ENCODE data around the gene NUPR2. TPM values are rescaled to one million over a fixed set of nuclear protein-coding genes. Genes with fewer than 3 reads are reported as not detected.
A peak's percentile ranks its signal among the peaks of the same experiment; 100 is the strongest.
"Not testable (repeated sequence)": the region's sequence is repeated elsewhere in the genome, so short reads cannot be mapped to it uniquely, and the experiment has no call there.

The NUPR2 gene
- total RNA-seq, 1 donor = not detected

DNA sequence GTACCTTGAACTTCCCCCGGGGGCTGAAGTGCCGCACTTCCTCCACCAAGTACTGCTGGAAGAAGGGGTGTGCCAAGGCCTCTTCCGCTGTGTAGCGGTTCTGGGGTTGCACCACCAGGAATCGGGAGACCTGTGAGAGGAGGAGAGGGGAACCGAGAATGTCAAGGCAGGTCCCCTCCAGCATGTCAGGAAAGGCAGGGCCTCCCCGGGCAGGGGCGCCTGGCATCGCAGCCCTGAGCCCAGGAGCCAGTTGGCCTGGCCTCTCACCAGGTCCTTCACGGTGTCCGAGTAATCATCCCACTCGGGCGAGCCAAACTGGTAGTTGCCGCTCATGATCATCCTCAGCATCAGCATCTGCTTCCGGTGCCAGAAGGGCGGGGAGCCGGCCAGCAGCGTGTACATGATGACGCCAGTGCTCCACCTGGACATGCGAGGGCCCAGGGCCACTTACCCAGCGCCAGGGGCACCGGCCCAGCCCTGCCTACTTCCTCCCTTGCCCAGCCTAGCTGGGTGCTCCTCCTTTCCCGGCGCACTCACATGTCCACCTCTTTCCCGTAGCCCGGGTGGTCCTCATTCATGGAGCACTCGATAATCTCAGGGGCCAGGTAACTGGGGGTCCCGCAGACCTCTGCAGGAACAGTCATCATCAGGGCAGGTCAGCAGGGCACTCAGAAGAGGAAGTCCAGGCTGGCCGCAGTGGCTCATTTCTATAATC lies 34.4 kb downstream of the NUPR2 start:
- Histone ChIP-seq H3K4me2 (ENCODE audit: insufficient read depth, low read length) (no peak overlapping the region), H3K27ac (ENCODE audit: low read depth, low read length) (no peak overlapping the region), H2AFZ (ENCODE audit: low read length) (no peak overlapping the region), H3K4me1 (ENCODE audit: insufficient read depth, low read length) (peaks cover 12% of the 10 kb centered on the region), H3K4me3 (ENCODE audit: insufficient read depth, low read length) (no peak overlapping the region), H3K27me3 (ENCODE audit: insufficient read depth, low read length) (no peaks in the 10 kb centered on the region), H3K79me2 (ENCODE audit: insufficient read depth, low read length) (no peaks in the 10 kb centered on the region), H3K9me3 (ENCODE audit: low read depth, low read length) (no peaks in the 10 kb centered on the region), H3K36me3 (ENCODE audit: insufficient read depth, low read length) (peaks cover 24% of the 10 kb centered on the region), H4K20me1 (ENCODE audit: insufficient read depth, low read length) (peaks cover 3% of the 10 kb centered on the region)
- no peak for DNase-seq (ENCODE audit: insufficient read length, low spot score, missing footprints)
- TF ChIP-seq, protein P1, sequence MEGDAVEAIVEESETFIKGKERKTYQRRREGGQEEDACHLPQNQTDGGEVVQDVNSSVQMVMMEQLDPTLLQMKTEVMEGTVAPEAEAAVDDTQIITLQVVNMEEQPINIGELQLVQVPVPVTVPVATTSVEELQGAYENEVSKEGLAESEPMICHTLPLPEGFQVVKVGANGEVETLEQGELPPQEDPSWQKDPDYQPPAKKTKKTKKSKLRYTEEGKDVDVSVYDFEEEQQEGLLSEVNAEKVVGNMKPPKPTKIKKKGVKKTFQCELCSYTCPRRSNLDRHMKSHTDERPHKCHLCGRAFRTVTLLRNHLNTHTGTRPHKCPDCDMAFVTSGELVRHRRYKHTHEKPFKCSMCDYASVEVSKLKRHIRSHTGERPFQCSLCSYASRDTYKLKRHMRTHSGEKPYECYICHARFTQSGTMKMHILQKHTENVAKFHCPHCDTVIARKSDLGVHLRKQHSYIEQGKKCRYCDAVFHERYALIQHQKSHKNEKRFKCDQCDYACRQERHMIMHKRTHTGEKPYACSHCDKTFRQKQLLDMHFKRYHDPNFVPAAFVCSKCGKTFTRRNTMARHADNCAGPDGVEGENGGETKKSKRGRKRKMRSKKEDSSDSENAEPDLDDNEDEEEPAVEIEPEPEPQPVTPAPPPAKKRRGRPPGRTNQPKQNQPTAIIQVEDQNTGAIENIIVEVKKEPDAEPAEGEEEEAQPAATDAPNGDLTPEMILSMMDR (IDR thresholded peaks at IDR 0.05; ENCODE audit: extremely low read depth, low read depth, low read length) = no peak

DNA sequence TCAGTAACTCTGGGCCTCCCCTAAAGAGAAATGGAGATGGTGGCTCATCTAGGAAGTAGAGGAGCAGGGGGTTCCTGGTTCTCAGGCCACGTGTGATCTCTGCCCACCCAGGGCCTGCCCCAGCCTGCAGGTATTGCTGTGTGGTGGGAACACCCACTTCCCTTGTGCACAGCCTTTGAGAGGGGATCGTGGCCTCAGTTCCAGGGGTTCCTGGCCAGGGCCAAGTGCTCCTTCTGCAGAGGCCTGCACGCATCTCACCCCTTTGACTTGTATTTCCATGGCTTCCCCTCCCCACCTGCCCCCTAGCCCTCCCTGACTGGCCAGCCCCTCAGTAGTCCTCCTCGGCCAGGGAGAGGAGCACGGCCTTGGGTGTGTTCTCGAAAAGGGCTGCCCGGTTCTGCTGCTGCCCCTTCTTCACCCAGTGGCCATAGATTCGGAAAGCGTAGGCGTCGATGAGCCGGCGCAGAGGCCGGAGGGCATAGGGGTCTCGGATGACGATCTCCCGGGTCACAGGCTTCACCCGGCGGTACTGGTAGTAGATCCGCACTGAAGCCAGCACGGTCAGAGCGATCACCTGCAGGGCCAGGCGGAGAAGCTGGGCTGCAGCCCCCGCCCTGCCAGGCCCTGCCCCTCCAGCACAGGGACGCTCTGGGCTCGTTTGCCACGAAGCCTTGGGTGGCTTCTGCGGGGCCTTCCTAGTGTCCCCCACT lies 35.3 kb downstream of the NUPR2 start:
- H3K4me1 ChIP-seq (ENCODE audit: insufficient read depth, low read length) = peaks cover 12% of the 10 kb centered on the region
- DNase-seq (ENCODE audit: insufficient read length, low spot score, missing footprints); H3K9me3 ChIP-seq (ENCODE audit: low read depth, low read length); H3K27me3 ChIP-seq (ENCODE audit: insufficient read depth, low read length); H3K27ac ChIP-seq (ENCODE audit: low read depth, low read length); H3K79me2 ChIP-seq (ENCODE audit: insufficient read depth, low read length); H3K4me2 ChIP-seq (ENCODE audit: insufficient read depth, low read length); H2AFZ ChIP-seq (ENCODE audit: low read length); H3K4me3 ChIP-seq (ENCODE audit: insufficient read depth, low read length); H4K20me1 ChIP-seq (ENCODE audit: insufficient read depth, low read length): not testable (repeated sequence)
- H3K36me3 ChIP-seq (ENCODE audit: insufficient read depth, low read length) = peaks cover 24% of the 10 kb centered on the region

DNA sequence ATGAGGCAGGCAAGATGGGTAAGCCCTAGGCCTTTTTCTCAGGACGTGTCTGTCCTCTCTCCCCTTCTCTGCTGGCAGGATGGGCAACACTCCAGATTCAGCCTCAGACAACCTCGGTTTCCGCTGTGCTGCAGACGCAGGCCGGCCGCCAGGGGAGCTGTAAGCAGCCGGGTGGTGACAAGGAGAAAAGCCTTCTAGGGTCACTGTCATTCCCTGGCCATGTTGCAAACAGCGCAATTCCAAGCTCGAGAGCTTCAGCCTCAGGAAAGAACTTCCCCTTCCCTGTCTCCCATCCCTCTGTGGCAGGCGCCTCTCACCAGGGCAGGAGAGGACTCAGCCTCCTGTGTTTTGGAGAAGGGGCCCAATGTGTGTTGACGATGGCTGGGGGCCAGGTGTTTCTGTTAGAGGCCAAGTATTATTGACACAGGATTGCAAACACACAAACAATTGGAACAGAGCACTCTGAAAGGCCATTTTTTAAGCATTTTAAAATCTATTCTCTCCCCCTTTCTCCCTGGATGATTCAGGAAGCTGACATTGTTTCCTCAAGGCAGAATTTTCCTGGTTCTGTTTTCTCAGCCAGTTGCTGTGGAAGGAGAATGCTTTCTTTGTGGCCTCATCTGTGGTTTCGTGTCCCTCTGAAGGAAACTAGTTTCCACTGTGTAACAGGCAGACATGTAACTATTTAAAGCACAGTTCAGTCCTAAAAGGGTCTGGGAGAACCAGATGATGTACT lies 36.6 kb downstream of the NUPR2 start:
- peak; percentile 96 for DNase-seq (ENCODE audit: insufficient read length, low spot score, missing footprints)
- H4K20me1 ChIP-seq (ENCODE audit: insufficient read depth, low read length) = peaks cover 3% of the 10 kb centered on the region
- H3K27ac ChIP-seq (ENCODE audit: low read depth, low read length) = peak overlapping the region; percentile 59
- H3K4me3 ChIP-seq (ENCODE audit: insufficient read depth, low read length) = no peak overlapping the region
- peaks cover 12% of the 10 kb centered on the region for H3K4me1 ChIP-seq (ENCODE audit: insufficient read depth, low read length)
- no peaks in the 10 kb centered on the region for H3K27me3 ChIP-seq (ENCODE audit: insufficient read depth, low read length)
- no peaks in the 10 kb centered on the region for H3K79me2 ChIP-seq (ENCODE audit: insufficient read depth, low read length)
- peak overlapping the region; percentile 43 for H2AFZ ChIP-seq (ENCODE audit: low read length)
- peaks cover 27% of the 10 kb centered on the region for H3K36me3 ChIP-seq (ENCODE audit: insufficient read depth, low read length)
- H3K9me3 ChIP-seq (ENCODE audit: low read depth, low read length) = no peaks in the 10 kb centered on the region
- H3K4me2 ChIP-seq (ENCODE audit: insufficient read depth, low read length) = no peak overlapping the region
- TF ChIP-seq, protein P1 (IDR thresholded peaks at IDR 0.05; ENCODE audit: extremely low read depth, low read depth, low read length) = peak; percentile 82

DNA sequence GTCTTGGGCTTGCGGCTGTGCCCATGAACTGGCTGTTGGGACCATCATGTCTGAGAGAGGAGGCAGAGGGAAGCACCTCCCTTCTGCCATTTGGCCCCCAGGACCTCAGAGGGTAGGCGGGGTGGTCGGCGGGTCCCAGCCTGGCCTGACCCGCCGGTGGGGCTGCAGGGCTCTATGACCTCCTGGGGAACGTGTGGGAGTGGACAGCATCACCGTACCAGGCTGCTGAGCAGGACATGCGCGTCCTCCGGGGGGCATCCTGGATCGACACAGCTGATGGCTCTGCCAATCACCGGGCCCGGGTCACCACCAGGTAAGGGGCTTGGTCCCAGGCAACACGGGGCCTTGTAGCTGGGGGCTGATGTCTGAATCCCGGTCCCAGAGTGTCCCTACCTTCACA lies 38.0 kb downstream of the NUPR2 start:
- H3K27ac ChIP-seq (ENCODE audit: low read depth, low read length) = peak overlapping the region; percentile 3
- peaks cover 3% of the 10 kb centered on the region for H4K20me1 ChIP-seq (ENCODE audit: insufficient read depth, low read length)
- H3K36me3 ChIP-seq (ENCODE audit: insufficient read depth, low read length) = peaks cover 28% of the 10 kb centered on the region
- H3K79me2 ChIP-seq (ENCODE audit: insufficient read depth, low read length) = no peaks in the 10 kb centered on the region
- no peak overlapping the region for H2AFZ ChIP-seq (ENCODE audit: low read length)
- TF ChIP-seq, protein P1 (IDR thresholded peaks at IDR 0.05; ENCODE audit: extremely low read depth, low read depth, low read length) = no peak
- DNase-seq (ENCODE audit: insufficient read length, low spot score, missing footprints) = peak; percentile 46
- H3K27me3 ChIP-seq (ENCODE audit: insufficient read depth, low read length) = no peaks in the 10 kb centered on the region
- no peaks in the 10 kb centered on the region for H3K9me3 ChIP-seq (ENCODE audit: low read depth, low read length)
- H3K4me2 ChIP-seq (ENCODE audit: insufficient read depth, low read length) = no peak overlapping the region
- H3K4me1 ChIP-seq (ENCODE audit: insufficient read depth, low read length) = peaks cover 14% of the 10 kb centered on the region
- H3K4me3 ChIP-seq (ENCODE audit: insufficient read depth, low read length) = no peak overlapping the region
